Tibial nerve (tissue), 3 donors: ENCODE results near the gene RPS29.

Source experiments
- CTCF ChIP-seq, 5 experiments: fragments of 200-600 bp in 3 of 5; fragments of 450-650 bp in 2 of 5; sonication (generic) in 3 of 5; IDR thresholded peaks; one replicate each; pipeline ENCODE4 v1.5.1; 2016 to 2019; ENCODE audit warnings: antibody characterized with exemption in 5 of 5, mild to moderate bottlenecking in 3 of 5, moderate library complexity in 2 of 5
- POLR2A ChIP-seq, 2 donors: fragments of 450-650 bp; IDR thresholded peaks; one replicate each; pipeline ENCODE4 v1.6.1; 2017; ENCODE audit warnings: antibody characterized with exemption in 2 of 2, mild to moderate bottlenecking in 2 of 2, moderate library complexity in 2 of 2

- TF ChIP-seq POLR2A (IDR thresholded peaks at IDR 0.05), result no peak
- no peak for TF ChIP-seq CTCF (IDR thresholded peaks at IDR 0.05)
Observed at GRCh38 chr14:49559979-49560768, 26.0 kb downstream of the RPS29 start.
